HepG2 (cell line): ENCODE data around the gene VPREB1. TPM values are rescaled to one million over a fixed set of nuclear protein-coding genes. Genes with fewer than 3 reads are reported as not detected.
A peak's percentile ranks its signal among the peaks of the same experiment; 100 is the strongest.

ENCODE experiments used
- ARID5B ChIP-seq: IDR thresholded peaks from 2 replicates; pipeline ENCODE4 v1.4.0; 2020; ENCODE audit warnings: mild to moderate bottlenecking, missing genetic modification reagents
- BHLHE40 ChIP-seq: IDR thresholded peaks from 2 replicates; pipeline ENCODE4 v1.6.1; 2011; ENCODE audit warnings: low read length, improper control_type of control experiment
- E2F2 ChIP-seq: sonication (generic); formaldehyde crosslinking; IDR thresholded peaks from 2 replicates; pipeline ENCODE4 v1.4.0; 2020; ENCODE audit warnings: missing genetic modification reagents, borderline replicate concordance
- ELF3 ChIP-seq: IDR thresholded peaks from 2 replicates; pipeline ENCODE4 v1.6.1; 2016; ENCODE audit warnings: missing genetic modification reagents, missing compliant biosample characterization
- FOSL2 ChIP-seq: sonication (generic); formaldehyde crosslinking; IDR thresholded peaks from 2 replicates; pipeline ENCODE4 v1.4.0; 2020; ENCODE audit warnings: missing genetic modification reagents
- FOXA3 ChIP-seq: IDR thresholded peaks from 2 replicates; pipeline ENCODE4 v1.6.1; 2016; ENCODE audit warnings: missing genetic modification reagents, missing compliant biosample characterization
- HDAC1 ChIP-seq: sonication (generic); formaldehyde crosslinking; IDR thresholded peaks from 2 replicates; pipeline ENCODE4 v1.5.1; 2020; ENCODE audit warnings: mild to moderate bottlenecking, missing genetic modification reagents
- HNF4G ChIP-seq, 2 experiments: sonication (generic) in 1 of 2; formaldehyde crosslinking in 1 of 2; IDR thresholded peaks; 2 replicates each; pipeline versions ENCODE4 v1.4.0 to v1.6.1; 2011 to 2020; ENCODE audit warnings: borderline replicate concordance in 2 of 2, low read depth in 2 of 2, mild to moderate bottlenecking in 2 of 2, low read length in 1 of 2, missing genetic modification reagents in 1 of 2, moderate library complexity in 1 of 2
- KDM4B ChIP-seq: sonication (generic); formaldehyde crosslinking; IDR thresholded peaks from 2 replicates; pipeline ENCODE4 v1.4.0; 2020; ENCODE audit warnings: missing genetic modification reagents
- MAFK ChIP-seq, 2 experiments: IDR thresholded peaks in 1 of 2; conservative IDR thresholded peaks in 1 of 2; 2 replicates each; pipeline ENCODE4 v1.6.1; 2011; ENCODE audit warnings: improper control_type of control experiment in 2 of 2, low read length in 2 of 2
- PHF8 ChIP-seq: sonication (generic); formaldehyde crosslinking; IDR thresholded peaks from 2 replicates; pipeline ENCODE4 v1.5.0; 2020; ENCODE audit warnings: missing genetic modification reagents
- SALL1 ChIP-seq: sonication (generic); formaldehyde crosslinking; IDR thresholded peaks from 2 replicates; pipeline ENCODE4 v1.8.0; 2022; ENCODE audit warnings: mild to moderate bottlenecking, missing genetic modification reagents
- ZNF10 ChIP-seq: sonication (generic); formaldehyde crosslinking; IDR thresholded peaks from 2 replicates; pipeline ENCODE4 v1.4.0; 2020; ENCODE audit warnings: mild to moderate bottlenecking, low read depth, missing genetic modification reagents, borderline replicate concordance
- ZNF317 ChIP-seq: sonication (generic); formaldehyde crosslinking; IDR thresholded peaks from 2 replicates; pipeline ENCODE4 v1.5.0; 2020; ENCODE audit warnings: mild to moderate bottlenecking, missing genetic modification reagents
- ZNF335 ChIP-seq: sonication (generic); formaldehyde crosslinking; IDR thresholded peaks from 2 replicates; pipeline ENCODE4 v1.4.0; 2020; ENCODE audit warnings: missing genetic modification reagents
- ZNF552 ChIP-seq: sonication (generic); formaldehyde crosslinking; IDR thresholded peaks from 2 replicates; pipeline ENCODE4 v1.9.0; 2022; ENCODE audit warnings: missing genetic modification reagents, mild to moderate bottlenecking, borderline replicate concordance
- ZNF598 ChIP-seq: sonication (generic); formaldehyde crosslinking; IDR thresholded peaks from 2 replicates; pipeline ENCODE4 v1.5.1; 2020; ENCODE audit warnings: mild to moderate bottlenecking, missing genetic modification reagents, borderline replicate concordance
- ZNF609 ChIP-seq: sonication (generic); formaldehyde crosslinking; IDR thresholded peaks from 2 replicates; pipeline ENCODE4 v1.4.0; 2020; ENCODE audit warnings: mild to moderate bottlenecking, missing genetic modification reagents, borderline replicate concordance
- ZNF790 ChIP-seq: sonication (generic); formaldehyde crosslinking; IDR thresholded peaks from 2 replicates; pipeline ENCODE4 v1.8.0; 2022; ENCODE audit warnings: missing genetic modification reagents, mild to moderate bottlenecking, borderline replicate concordance
- ZSCAN25 ChIP-seq: sonication (generic); formaldehyde crosslinking; IDR thresholded peaks from 2 replicates; pipeline ENCODE4 v1.8.0; 2022; ENCODE audit warnings: mild to moderate bottlenecking, missing genetic modification reagents
- polyA plus RNA-seq, 8 experiments: library from polyadenylated mRNA; depleted of rRNA in 3 of 8; stranded (reverse) in 7 of 8; unstranded in 1 of 8; fragments of >200 nt; fragmentation: Illumina TruSeq in 4 of 8; extraction: Trizol in 4 of 8; gene quantifications; 2 replicates each; pipeline versions ENCODE4 v1.2.1 to v1.2.3, GENCODE V29; 2011 to 2016; ENCODE audit warnings: low read depth in 4 of 8, missing spikeins in 1 of 8, mixed read lengths in 1 of 8; ENCODE audit not compliant: insufficient read depth in 1 of 8
- total RNA-seq, 5 experiments: library from RNA; depleted of rRNA; stranded (reverse); fragments of >200 nt; fragmentation: Illumina TruSeq; extraction: Trizol; gene quantifications; 2 replicates each; pipeline ENCODE4 v1.2.3, GENCODE V29; 2016; ENCODE audit warnings: low read depth in 1 of 5

Gene VPREB1
- total and polyA plus RNA-seq, 2 of the 13 experiments (the other 11 are each of a cell fraction or from before 2014, with no cell fraction given), result not detected

- no peak for TF ChIP-seq ZNF609 (CRISPR knock-in tag)
- peak; percentile 60 for TF ChIP-seq SALL1 (CRISPR knock-in tag)
- TF ChIP-seq MAFK (conservative IDR thresholded peaks at IDR 0.05 in 1 of 2, IDR thresholded peaks at IDR 0.05 in 1 of 2; ENCODE audit: low read length in 2 of 2), result peak; percentile 20 to 34; a peak in 3 of 4 replicates
- TF ChIP-seq BHLHE40, result 0 out of 2 replicates have a peak, but pooled peaks have one; percentile 18
- 0 out of 2 replicates have a peak, but pooled peaks have one; percentile 18 for TF ChIP-seq FOXA3 (CRISPR knock-in tag)
- TF ChIP-seq PHF8 (CRISPR knock-in tag), result no peak
- no peak for TF ChIP-seq KDM4B
- TF ChIP-seq ZNF552 (CRISPR knock-in tag), result no peak
- TF ChIP-seq HNF4G (IDR thresholded peaks at IDR 0.05; ENCODE audit: borderline replicate concordance, low read depth, low read length), result peak; percentile 55
- TF ChIP-seq HNF4G (CRISPR knock-in tag; IDR thresholded peaks at IDR 0.05; ENCODE audit: borderline replicate concordance, low read depth), result peak; percentile 40; the same call in 1 of the 2 replicates
- peak; percentile 80 for TF ChIP-seq FOSL2
- no peak for TF ChIP-seq ZNF790 (CRISPR knock-in tag)
- TF ChIP-seq ARID5B (CRISPR knock-in tag), result peak; percentile 51
- peak; percentile 98 for TF ChIP-seq ZSCAN25 (CRISPR knock-in tag)
- TF ChIP-seq ZNF598 (CRISPR knock-in tag), result peak; percentile 29; the same call in 1 of the 2 replicates
- no peak for TF ChIP-seq E2F2 (CRISPR knock-in tag)
- TF ChIP-seq ZNF317 (CRISPR knock-in tag), result 0 out of 2 replicates have a peak, but pooled peaks have one; percentile 29
- 0 out of 2 replicates have a peak, but pooled peaks have one; percentile 29 for TF ChIP-seq HDAC1 (CRISPR knock-in tag)
- no peak for TF ChIP-seq ZNF335 (CRISPR knock-in tag)
- TF ChIP-seq ELF3, result no peak
- no peak for TF ChIP-seq ZNF10 (CRISPR knock-in tag)
These were observed 29.7 kb upstream of the VPREB1 start (continued) for GRCh38 chr22:22214819-22215329.
